ENCODE measurements around the gene NOVA2. TPM values are rescaled to one million over a fixed set of nuclear protein-coding genes. Genes with fewer than 3 reads are reported as not detected.
A peak's percentile ranks its signal among the peaks of the same experiment; 100 is the strongest.

The NOVA2 gene
- total and polyA plus RNA-seq, 8 donors = 6.4 to 13.9 (median 11.5) TPM

DNA sequence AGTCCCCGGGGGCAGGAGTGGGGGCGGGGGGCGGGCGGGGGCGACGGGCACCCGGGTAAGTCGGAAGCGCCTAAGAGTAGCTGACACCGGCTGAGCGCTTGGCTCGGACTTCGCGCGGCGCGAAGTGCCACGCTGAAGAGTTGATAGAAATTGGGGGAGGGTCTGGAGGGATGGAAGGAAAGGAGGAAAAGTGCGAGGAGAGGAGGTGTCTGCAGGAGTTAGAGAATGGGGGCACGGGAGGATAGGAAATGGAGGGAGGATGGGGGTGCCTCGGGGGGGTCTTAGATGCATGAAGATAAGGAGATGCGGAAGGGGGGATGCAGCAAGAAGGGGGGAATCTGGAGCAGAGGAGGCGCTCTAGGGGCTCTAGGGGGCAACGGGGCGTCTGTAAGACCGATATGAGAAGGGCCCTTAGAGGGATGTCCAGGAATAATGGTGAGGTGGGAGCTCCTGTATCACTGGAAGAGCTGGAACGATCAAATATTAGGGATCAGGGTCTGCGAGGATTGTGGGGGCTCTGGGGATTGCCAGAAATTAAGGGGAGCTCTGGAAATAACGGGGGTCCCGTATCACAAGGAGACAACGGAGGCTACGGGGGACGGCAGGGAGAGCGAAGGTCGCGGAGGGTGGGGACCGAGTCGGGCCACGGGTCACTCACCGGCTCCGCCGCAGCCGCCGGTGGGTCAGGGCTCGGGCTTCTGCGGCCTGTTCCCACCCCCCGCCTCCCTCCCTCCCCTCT lies 71.6 kb downstream of the NOVA2 start, which contains the start of gene MYPOP:
TSS of gene MYPOP (minus strand) at position 702 of the 739 bp plus-strand sequence. CDS start 840 bp downstream, outside the sequence.
- Histone ChIP-seq H3K36me3 (peaks cover 0 to 23% of the 10 kb centered on the region in 2 donors), H3K9me3 (no peaks in the 10 kb centered on the region), H3K27ac (peak within 1 kb of the TSS; percentile 43 to 85), H3K27me3 (no peaks in the 10 kb centered on the region), H3K4me1 (peaks cover 11 to 20% of the 10 kb centered on the region in 2 donors), H3K4me3 (peak within 1 kb of the TSS; percentile 57 to 76)
- TF ChIP-seq, protein P1, sequence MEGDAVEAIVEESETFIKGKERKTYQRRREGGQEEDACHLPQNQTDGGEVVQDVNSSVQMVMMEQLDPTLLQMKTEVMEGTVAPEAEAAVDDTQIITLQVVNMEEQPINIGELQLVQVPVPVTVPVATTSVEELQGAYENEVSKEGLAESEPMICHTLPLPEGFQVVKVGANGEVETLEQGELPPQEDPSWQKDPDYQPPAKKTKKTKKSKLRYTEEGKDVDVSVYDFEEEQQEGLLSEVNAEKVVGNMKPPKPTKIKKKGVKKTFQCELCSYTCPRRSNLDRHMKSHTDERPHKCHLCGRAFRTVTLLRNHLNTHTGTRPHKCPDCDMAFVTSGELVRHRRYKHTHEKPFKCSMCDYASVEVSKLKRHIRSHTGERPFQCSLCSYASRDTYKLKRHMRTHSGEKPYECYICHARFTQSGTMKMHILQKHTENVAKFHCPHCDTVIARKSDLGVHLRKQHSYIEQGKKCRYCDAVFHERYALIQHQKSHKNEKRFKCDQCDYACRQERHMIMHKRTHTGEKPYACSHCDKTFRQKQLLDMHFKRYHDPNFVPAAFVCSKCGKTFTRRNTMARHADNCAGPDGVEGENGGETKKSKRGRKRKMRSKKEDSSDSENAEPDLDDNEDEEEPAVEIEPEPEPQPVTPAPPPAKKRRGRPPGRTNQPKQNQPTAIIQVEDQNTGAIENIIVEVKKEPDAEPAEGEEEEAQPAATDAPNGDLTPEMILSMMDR (IDR thresholded peaks at IDR 0.05) = no peak
- DNase-seq (no peak), ATAC-seq (no peak)
- intact Hi-C loops (cut with DNase I) = no loop called here

DNA sequence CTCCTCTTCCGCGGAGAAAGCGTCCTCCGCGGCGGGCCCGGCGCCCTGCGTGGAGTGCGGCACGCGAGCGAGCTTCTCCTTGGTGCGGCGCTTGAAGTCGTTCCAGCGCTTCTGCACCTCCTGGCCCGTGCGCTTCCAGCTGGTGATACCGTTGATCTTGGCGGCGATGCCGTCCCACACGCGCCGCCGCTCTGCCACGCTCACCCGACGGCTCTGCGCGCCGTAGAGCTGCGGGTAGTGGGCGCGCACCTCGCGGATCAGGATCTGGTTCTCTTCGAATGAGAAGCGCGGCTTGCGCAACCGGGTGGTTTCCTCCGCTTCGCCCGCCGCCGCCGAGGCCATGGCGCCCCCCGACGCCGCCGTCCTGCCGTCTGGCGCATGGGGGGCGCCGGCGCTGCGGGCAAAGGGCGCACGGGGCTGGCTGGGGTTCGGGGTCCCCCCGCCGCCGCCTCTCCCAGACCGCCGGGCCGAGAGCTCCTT lies 72.2 kb downstream of the NOVA2 start:
- Histone ChIP-seq H3K36me3 (peaks cover 0 to 27% of the 10 kb centered on the region in 2 donors), H3K4me1 (peaks cover 11 to 20% of the 10 kb centered on the region in 2 donors), H3K27me3 (no peaks in the 10 kb centered on the region), H3K9me3 (no peaks in the 10 kb centered on the region), H3K4me3 (peak overlapping the region; percentile 57 to 76), H3K27ac (peak overlapping the region in 1 of 2 donors; percentile 28)
- TF ChIP-seq, protein P1 (IDR thresholded peaks at IDR 0.05) = no peak
- intact Hi-C loops (cut with DNase I) = no loop called here
- peak in 3 of 4 donors; percentile 55 to 90 (median 61) for DNase-seq
- peak; percentile 2 for ATAC-seq

DNA sequence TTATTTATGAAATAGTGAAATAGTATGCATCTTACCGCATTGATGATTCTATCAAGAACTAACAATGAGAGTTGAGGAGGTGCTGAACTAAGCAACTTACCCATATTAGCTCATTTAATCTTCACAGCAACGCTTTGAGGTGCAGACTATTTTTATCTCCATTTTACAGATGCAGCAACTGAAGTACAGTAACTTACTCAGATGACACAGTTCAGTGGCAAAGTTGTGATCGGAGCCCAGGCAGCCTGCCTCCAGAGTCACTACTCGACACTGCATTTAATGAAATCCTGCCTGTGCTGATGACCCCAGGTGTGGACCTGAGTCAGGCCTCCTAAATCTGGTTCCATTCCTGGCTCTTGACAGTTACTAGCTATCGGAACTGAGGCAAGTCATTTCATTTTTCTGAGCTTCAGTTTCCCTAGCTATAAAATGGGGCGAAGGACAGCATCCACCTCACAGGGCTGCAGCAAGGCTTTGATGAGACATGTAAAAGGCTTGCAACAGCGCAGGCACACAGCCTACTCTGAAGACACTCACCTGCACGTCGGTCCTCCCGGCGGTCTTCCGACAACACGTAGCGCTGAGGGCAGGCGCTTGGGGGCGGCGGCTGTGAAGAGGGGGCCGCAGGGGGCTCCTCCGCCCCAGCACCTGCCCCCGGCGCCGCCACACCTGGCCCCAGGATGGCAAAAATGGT lies 72.8 kb downstream of the NOVA2 start:
- ATAC-seq (no peak), DNase-seq (no peak)
- intact Hi-C loops (cut with DNase I) = no loop called here
- TF ChIP-seq, protein P1 (IDR thresholded peaks at IDR 0.05) = no peak
- Histone ChIP-seq H3K4me1 (peaks cover 11 to 20% of the 10 kb centered on the region in 2 donors), H3K27me3 (no peaks in the 10 kb centered on the region), H3K9me3 (no peaks in the 10 kb centered on the region), H3K4me3 (peak overlapping the region; percentile 57 to 76), H3K27ac (no peak overlapping the region), H3K36me3 (peaks cover 0 to 27% of the 10 kb centered on the region in 2 donors)

DNA sequence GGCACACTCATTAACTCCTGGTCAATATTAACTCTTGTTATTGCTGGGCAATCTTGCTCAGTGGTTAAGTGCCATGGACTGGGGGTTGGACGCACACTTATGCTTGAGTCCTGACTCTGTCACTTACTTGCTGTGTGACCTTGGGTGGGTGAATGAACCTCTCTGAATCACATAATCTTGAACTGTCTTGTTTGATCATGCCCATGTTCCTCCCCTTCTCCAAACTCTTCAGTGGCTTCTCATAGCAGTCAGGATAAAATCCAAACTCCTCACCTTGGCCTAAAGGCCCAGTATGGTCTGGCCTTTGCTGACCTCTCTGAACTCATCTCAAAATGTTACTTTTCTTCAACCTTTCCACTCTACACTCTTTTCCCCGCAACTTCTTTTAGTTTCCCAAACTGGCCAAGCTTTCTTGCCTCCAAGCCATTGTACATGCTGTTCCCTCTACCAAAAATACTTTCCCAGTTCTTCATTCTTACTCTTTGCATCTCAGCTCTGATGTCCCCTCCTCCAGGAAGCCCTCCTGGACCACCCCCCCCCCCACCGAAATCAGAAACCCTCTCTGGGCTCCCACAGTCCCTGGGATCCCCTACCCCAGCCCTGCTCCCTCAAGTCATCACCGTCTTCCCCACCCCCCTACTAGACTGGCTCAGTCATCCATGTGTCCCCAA lies 73.6 kb downstream of the NOVA2 start:
- intact Hi-C loops (cut with DNase I) = no loop called here
- Histone ChIP-seq H3K9me3 (no peaks in the 10 kb centered on the region), H3K4me1 (peaks cover 11 to 20% of the 10 kb centered on the region in 2 donors), H3K27me3 (no peaks in the 10 kb centered on the region), H3K36me3 (peaks cover 0 to 34% of the 10 kb centered on the region in 2 donors), H3K27ac (no peak overlapping the region), H3K4me3 (no peak overlapping the region)
- DNase-seq = no peak
- TF ChIP-seq, protein P1 (IDR thresholded peaks at IDR 0.05) = no peak
- ATAC-seq = no peak

Measured in left lung (tissue), 10 donors.